ENCODE measurements around the gene FAAP20. TPM values are rescaled to one million over a fixed set of nuclear protein-coding genes. Genes with fewer than 3 reads are reported as not detected.

The FAAP20 gene
- total and polyA plus RNA-seq, 9 of the 15 experiments (the other 6 are each of a cell fraction or from before 2014, with no cell fraction given) = 0.58 to 143 (median 9.9) TPM

DNA sequence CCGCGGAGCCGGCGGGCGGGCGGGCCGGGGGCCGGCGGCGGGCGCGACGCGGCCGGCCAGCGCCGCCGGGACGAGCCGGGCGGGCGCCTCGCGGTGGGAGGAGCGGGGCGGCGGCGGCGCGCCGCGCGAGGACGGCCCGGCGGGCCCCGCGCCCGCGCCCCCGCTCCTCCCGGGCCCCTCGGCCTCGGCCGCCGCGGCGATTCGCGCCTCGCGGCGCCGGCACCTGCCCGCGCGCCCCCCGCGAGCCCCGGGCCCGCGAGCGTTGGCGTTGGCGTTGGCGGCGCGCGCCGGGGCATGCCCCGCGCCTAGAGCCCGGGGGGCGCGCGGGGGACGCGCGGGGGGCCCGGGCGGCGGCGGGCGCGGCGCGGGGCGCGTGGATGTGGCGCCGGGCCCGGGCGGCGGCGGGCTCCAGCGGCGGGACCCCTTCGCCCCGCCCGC lies 33.6 kb upstream of the FAAP20 start, which contains the start of gene SKI:
Gene SKI, plus strand, starts transcription at position 163 of the 438 bp plus-strand sequence. CDS start 448 bp downstream, outside the sequence.
- no CpG with 5 or more reads among the region's 100 CpGs for WGBS (ENCODE audit: insufficient coverage, low coverage, missing lambda C conversion rate)
- Histone ChIP-seq H3K9me3 (replicated peaks; ENCODE audit: control insufficient read depth, insufficient read depth, low read depth, low read length) (no peaks in the 10 kb centered on the region), H3K9me1 (ENCODE audit: control insufficient read depth, insufficient read depth, low read length) (peaks cover 22% of the 10 kb centered on the region), H3K9ac (ENCODE audit: insufficient read depth in 1 of 2, low read depth in 2 of 2, low read length in 2 of 2) (peak within 1 kb of the TSS; percentile 98 to 100), H3K4me2 (ENCODE audit: insufficient read depth, low read length) (peak within 1 kb of the TSS; percentile 96), H3K27me3 (ENCODE audit: control insufficient read depth in 2 of 2, insufficient read depth in 2 of 2, low read length in 2 of 2) (no peaks in the 10 kb centered on the region), H3K27ac (ENCODE audit: extremely low read depth, low read depth, low read length) (peak within 1 kb of the TSS; percentile 99), H4K20me1 (replicated peaks; ENCODE audit: control insufficient read depth, insufficient read depth, low read length) (peaks cover 45% of the 10 kb centered on the region), H3K4me3 (peak within 1 kb of the TSS; percentile 70), H3K4me1 (replicated peaks in 1 of 2; ENCODE audit: control insufficient read depth in 2 of 2, insufficient read depth in 2 of 2, low read length in 2 of 2) (peaks cover 25 to 65% of the 10 kb centered on the region in 2 experiments), H2AFZ (ENCODE audit: low read depth, low read length) (peak within 1 kb of the TSS; percentile 96), H3K36me3 (ENCODE audit: control insufficient read depth, insufficient read depth, low read length) (peaks cover 12% of the 10 kb centered on the region; the same call in 2 of the 3 replicates), H3K79me2 (ENCODE audit: control insufficient read depth, insufficient read depth, low read length) (peaks cover 50% of the 10 kb centered on the region)
- BruUV-seq (replicated peaks) = no TSS peak
- POLR2A ChIA-PET = interaction anchor here (1.0 to 1.9 kb wide), 6 partner anchors 12 to 33 kb away, joined by 3 to 12 read pairs (median 4); partner anchors contain the start of gene FAAP20
- ATAC-seq (no peak), FAIRE-seq (no peak), DNase-seq (ENCODE audit: extremely low read depth in 1 of 4, low spot score in 3 of 4) (peak in 2 of 4 experiments; percentile 81 to 85)
- CTCF ChIA-PET (ENCODE audit: low intra/inter-chr PET ratio) = interaction anchor here (0.6 kb wide), 1 partner anchor 47 kb away, joined by 4 read pairs; no protein-coding TSS in a partner anchor
- intact Hi-C loops (cut with micrococcal nuclease) = loop anchor here (10.0 kb wide), 1 partner anchor 923 kb away; the partner anchor contains the start of genes ACAP3 and PUSL1
- TF ChIP-seq, protein P1, sequence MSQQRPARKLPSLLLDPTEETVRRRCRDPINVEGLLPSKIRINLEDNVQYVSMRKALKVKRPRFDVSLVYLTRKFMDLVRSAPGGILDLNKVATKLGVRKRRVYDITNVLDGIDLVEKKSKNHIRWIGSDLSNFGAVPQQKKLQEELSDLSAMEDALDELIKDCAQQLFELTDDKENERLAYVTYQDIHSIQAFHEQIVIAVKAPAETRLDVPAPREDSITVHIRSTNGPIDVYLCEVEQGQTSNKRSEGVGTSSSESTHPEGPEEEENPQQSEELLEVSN (IDR thresholded peaks at IDR 0.05; ENCODE audit: borderline replicate concordance in 1 of 2, extremely low read depth in 1 of 2, insufficient read depth in 1 of 2, insufficient read length in 1 of 2, low read depth in 1 of 2, low read length in 1 of 2, poor library complexity in 1 of 2, severe bottlenecking in 1 of 2) = peak in 1 of 2 experiments; percentile 55
- TF ChIP-seq, protein P2, sequence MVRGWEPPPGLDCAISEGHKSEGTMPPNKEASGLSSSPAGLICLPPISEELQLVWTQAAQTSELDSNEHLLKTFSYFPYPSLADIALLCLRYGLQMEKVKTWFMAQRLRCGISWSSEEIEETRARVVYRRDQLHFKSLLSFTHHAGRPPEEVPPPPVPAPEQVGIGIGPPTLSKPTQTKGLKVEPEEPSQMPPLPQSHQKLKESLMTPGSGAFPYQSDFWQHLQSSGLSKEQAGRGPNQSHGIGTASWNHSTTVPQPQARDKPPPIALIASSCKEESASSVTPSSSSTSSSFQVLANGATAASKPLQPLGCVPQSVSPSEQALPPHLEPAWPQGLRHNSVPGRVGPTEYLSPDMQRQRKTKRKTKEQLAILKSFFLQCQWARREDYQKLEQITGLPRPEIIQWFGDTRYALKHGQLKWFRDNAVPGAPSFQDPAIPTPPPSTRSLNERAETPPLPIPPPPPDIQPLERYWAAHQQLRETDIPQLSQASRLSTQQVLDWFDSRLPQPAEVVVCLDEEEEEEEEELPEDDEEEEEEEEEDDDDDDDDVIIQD (CRISPR knock-in tag; IDR thresholded peaks at IDR 0.05) = no peak
- TF ChIP-seq ZBTB7A (IDR thresholded peaks at IDR 0.05; ENCODE audit: borderline replicate concordance, control insufficient read depth, low read depth, low read length) = peak; percentile 43; the same call in 1 of the 2 replicates
- in situ Hi-C loops (cut with MboI) = no loop called here
